GM10248 (cell line): ENCODE results near the gene C4orf54.

Experiments
- CTCF ChIA-PET: fragments of 300-600 bp; sonication (Branson Sonifier 250); formaldehyde crosslinking; extraction: SDS; loops from one replicate; lab custom pipeline; 2021; ENCODE audit warnings: antibody characterized with exemption; lab: Yijun Ruan, JAX
- POLR2A ChIA-PET: fragments of 350-650 bp; sonication (Branson Sonifier 250); formaldehyde crosslinking; extraction: SDS; loops from one replicate; lab custom pipeline; 2020; ENCODE audit warnings: antibody characterized with exemption; lab: Yijun Ruan, JAX
- DNase-seq: peaks from one replicate; pipeline ENCODE4 v3.0.0; 2012; ENCODE audit errors: extremely low spot score
- CTCF ChIP-seq: IDR thresholded peaks from 2 replicates; pipeline ENCODE4 v1.5.1; 2012; ENCODE audit warnings: mild to moderate bottlenecking, low read depth; ENCODE audit errors: extremely low read depth, missing control alignments, control extremely low read depth

The C4orf54 gene

DNA sequence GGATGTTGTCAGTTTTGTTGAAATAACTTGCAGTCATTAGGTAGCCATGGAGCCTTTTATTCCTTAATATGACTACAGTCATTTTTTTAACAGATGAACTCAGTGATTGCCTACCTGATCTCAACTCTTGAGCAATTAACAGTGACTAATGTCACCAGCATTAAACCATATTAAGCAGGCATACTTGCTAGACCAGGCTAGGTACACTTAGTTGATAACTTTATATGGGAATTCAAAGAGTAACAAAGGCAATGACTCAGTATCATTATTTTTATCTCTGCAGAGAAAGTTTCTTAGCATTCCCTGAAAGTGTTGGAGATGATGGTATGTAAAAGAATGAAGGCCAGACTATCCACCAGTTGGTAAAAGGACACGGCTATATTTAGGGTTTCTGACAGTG is at the start of gene C4orf54:
Gene C4orf54 (minus strand): TSS at position 31 of the 400 bp plus-strand sequence. CDS start 3,180 bp downstream, outside the sequence.
- CTCF ChIA-PET = no interaction called here
- no peak for DNase-seq
- TF ChIP-seq CTCF = no peak
- POLR2A ChIA-PET = no interaction called here

DNA sequence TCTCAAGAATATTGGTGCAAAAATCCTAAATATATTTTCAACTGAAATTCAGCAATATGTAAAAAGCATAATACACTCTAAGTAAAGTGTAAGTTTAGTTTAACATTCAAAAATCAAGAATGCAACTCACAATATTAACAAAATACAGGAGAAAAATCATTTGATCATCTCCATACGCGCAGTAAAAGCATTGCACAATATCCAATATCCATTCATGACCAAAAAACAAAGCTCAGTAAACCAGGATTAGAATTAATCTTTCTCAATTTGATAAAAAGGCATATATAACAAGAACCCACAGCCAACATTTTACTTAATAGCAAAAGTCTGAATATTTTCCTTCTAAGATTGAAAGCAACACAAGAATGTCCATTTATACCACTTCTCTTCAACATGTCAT is 48.3 kb upstream of the C4orf54 start:
- no peak for TF ChIP-seq CTCF
- ChIA-PET POLR2A (no interaction called here), CTCF (no interaction called here)
- no peak for DNase-seq

DNA sequence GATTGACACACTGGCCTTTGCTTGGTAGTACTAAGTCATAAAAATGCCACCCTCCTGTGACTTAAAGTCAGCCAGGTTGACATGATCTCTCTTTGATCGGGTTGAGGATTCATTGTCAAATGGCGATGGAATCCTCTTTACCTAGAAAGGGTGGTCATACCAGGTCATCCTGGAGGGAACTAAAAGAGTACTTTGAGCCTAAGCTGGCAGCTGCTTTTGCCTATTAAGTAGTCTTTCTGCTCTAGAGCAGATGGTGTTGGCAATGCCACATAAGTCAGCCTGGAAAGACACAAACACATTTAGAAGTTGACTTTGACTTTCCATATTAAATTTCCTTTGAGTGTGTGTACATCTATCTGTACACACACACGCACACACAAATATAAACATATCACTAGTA is 39.2 kb upstream of the C4orf54 start:
- CTCF ChIA-PET = no interaction called here
- POLR2A ChIA-PET = no interaction called here

GRCh38 chr4:99693140-99693539 is 35.5 kb upstream of the C4orf54 start:
- ChIA-PET POLR2A (no interaction called here), CTCF (interaction anchor here (1.0 kb wide), 1 partner anchor 23 kb away, joined by 3 read pairs; no protein-coding TSS in a partner anchor)
- no peak for DNase-seq
- no peak for TF ChIP-seq CTCF

More for the DNA sequence above, 39.2 kb upstream of the C4orf54 start:
- no peak for TF ChIP-seq CTCF
- DNase-seq = no peak

DNA sequence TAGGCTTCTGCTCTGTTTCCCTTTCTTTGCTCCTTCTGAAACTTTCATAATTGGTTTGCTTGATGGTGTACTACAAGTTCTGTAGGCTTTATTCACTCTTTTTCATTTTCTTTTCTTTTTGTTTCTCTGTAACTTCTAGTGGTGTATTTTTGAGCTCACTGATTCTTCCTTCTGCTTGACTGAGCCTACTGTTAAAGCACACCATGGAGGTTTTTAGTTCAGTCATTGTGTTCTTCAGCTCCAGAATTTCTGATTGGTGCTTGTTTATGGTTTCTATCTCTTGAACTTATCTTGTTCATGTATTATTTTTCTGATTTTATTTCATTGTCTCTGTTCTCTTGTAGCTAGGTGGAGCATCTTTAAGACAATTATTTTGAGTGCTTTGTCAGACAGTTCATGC is 33.4 kb upstream of the C4orf54 start:
- no peak for TF ChIP-seq CTCF
- DNase-seq = no peak
- CTCF ChIA-PET = interaction anchor here (1.0 to 2.1 kb wide), 2 partner anchors 12 to 32 kb away, joined by 3 to 4 read pairs; no protein-coding TSS in a partner anchor
- POLR2A ChIA-PET = no interaction called here

GRCh38 chr4:99690472-99690871 is 32.8 kb upstream of the C4orf54 start:
- DNase-seq = no peak
- no peak for TF ChIP-seq CTCF
- CTCF ChIA-PET = interaction anchor here (2.1 kb wide), 1 partner anchor 12 kb away, joined by 4 read pairs; no protein-coding TSS in a partner anchor
- POLR2A ChIA-PET = no interaction called here

- ChIA-PET CTCF (interaction anchor here (1.2 to 1.3 kb wide), 2 partner anchors 12 to 13 kb away, joined by 3 to 4 read pairs; no protein-coding TSS in a partner anchor), POLR2A (no interaction called here)
- no peak for TF ChIP-seq CTCF
- DNase-seq = no peak
These were observed 29.5 kb upstream of the C4orf54 start for GRCh38 chr4:99687120-99687519.
